ENCODE results near the gene MYOM1.
"Not testable (repeated sequence)": the region's sequence is repeated elsewhere in the genome, so short reads cannot be mapped to it uniquely, and the experiment has no call there.

MYOM1 gene

DNA sequence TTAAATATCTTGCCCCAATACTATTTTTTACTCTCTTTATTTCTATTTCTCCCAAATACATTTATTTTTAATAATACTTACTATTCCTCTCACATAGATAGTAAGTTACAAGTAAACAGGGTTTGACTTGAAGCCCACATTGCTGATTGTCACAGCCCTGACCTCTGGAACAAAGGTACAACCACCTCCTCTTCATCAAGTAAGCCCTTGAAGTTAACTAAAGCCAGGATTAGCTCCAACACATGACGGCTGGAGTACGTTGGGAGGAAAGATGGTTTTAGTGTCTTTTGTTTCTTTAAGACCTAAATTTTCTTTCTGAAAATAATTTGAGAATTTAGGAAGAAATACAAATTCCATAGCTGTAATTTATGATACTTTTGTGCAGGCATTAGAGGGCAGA lies 949 bp downstream of the MYOM1 start:
- no peak for DNase-seq (ENCODE audit: low spot score)

DNA sequence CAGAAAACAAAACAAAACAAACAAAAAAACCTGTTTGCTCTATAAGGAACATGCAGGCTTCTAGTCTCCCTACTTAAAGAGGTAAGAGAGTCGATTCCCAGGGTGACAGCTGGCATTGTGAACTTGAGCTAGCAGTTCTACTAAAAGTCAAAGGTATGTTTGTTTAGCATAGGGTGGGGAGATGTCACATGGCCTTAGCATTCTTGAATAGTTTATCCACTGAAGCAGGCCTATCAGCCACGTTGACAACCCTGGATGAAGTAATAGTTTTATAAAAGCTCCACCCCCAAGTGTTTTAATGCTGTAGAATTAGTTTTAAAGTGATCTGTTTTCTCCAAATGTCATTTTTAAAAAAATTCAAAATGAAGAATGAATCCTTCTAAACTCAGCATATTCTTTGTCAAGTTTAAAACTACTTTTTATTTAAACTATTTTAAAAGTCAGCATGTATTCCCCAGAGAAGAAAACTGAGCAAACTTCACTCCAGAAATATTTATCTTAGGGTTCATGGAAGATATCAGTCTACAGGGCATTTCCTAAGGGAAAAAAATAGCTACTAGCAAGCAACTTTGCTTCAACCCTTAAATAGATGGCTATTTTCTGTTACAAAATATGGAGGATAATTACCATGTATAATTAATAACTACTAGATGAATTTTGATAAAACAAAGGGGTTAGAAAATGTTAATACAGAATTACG lies 1.7 kb downstream of the MYOM1 start:
- no peak for DNase-seq (ENCODE audit: low spot score)

DNA sequence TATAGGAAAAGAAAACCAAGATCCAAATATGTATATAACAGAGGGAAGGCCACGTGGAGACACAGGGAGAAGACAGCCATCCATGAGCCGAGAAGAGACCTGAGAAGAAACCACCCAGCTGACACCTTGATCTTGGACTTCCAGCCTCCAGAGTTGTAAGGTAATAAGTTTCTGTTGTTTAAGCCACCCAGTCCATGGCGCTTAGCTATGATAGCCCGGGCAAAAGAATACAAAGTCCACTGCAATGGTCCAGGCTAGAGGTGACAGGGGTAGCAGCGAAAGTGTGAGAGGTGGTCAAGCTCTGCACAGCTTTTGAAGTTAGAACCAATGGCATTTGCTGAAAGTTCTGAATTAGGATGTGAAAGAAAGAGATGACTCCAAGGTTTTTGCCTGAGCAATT lies 2.8 kb downstream of the MYOM1 start:
- DNase-seq (ENCODE audit: low spot score): no peak

DNA sequence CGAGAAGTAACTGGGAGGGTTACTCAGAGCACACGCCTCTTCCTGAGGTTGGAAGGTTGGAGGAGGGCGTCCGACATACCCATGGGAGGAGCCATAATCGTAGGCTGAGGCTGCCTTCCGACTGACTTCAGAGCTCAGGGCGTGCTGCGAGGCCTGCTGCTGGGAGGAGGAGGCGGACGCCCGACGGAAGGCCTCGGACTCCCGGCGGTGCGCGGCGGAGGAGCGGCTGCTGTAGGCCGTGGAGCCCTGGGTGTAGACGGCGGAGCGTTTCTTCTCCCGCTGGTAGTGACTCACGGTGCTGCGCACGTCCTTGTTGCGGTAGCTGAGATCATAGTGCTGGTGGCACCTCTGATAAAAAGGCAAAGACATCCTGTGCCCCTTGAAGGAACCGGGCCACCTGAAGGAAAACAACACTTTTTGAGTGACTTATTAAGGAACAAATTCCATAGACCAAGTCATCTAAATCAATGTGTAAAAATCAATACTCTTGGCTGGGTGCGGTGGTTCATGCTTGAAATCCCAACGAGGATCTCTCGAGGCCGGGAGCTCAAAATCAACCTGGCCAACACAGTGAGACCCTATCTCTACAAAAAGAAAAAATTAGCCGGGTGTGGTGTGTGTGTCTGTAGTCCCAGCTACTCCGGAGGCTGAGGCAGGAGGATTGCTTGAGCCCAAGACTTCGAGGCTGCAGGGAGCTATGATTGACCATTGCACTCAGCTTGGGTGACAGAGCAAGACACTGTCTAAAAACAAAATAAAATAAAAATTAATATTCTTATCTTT lies 4.7 kb downstream of the MYOM1 start:
- DNase-seq (ENCODE audit: low spot score): no peak

DNA sequence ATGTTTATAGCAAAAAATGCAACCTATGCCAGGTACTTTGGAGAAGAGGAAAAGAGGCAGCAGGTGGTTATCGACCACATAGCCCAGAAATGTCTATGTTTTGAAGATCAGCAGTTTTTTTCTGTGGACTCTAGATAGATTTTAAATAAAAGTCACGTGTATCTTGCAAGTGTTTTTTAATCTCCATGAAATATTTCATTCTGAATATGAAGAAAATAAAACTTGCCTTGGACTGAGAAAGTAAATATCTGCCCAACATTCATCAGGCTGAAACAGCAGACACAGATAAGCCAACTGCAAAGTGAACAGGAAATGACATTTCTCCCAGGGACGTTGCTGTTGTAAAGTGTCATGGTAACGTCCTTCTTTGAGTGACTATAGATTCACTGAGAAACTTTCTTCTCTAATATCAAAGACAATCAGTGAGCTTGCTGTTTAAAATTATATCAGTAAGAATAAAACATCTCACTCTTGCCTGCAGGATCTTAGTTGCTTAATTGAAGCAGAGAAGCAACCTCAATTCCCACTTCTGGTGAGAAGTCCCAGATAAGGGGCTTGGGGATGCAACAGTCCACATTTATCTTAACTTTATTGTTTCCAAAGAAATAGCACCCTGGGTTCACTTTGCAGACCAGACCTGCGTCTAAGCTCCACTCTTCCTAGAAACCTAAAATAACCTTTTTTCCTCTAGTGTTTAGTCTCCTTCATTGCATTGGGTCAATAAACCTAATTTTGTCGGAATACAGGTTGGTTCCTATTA lies 6.3 kb downstream of the MYOM1 start:
- DNase-seq (ENCODE audit: low spot score): no peak

DNA sequence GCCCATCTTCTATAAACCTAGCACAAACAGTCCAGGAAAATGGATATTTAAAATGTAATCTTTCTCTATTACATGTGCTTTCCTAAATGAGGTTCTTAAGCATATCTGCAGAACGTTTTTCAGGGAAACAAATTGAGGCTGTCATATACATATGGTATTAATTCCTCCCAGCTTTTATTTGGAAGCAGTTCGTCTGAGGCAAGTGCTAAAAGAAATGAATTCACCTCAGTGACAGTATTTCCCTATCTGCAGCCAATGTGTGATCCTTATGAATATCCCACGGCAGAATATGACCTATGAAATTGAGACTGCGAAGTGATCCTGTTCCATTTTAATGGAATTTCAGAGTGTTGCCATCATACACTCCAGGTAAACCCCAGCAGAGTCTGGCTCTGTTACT lies 7.1 kb downstream of the MYOM1 start:
- no peak for DNase-seq (ENCODE audit: low spot score)

DNA sequence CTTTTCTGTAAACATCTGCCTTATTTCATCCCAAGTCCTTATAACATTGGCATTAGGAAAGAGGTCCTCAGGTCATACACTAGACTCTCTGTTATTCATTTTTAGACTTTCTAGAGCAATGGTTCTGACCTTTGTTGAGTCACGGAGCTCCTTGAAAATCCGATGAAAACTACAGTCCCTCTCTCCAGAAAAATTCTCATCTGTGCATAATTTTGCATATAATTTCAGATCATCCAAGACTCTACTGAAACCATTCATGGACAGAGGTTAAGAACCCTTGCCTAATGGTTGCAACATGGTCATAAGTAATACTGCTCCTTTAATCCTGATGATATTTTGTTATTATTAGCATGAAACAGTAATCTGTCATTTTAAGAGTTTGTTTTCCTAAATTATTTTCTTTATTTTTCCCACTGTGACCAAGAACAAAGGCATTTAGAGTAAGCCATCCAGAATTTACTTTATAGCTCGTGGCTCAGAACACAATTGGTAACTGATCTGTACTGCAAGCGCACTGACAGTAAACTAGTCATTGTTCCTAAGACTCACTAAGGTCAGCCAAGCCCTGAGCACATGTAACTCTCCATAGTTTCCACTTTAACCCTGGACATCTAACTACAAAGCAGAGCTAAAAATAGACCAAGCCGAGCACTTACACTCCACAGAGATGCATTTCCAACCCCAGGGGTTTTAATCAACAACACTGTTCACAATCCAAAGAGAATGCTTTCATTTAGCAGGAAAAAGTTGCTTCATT lies 8.4 kb downstream of the MYOM1 start:
- DNase-seq (ENCODE audit: low spot score): peak; percentile 19

DNA sequence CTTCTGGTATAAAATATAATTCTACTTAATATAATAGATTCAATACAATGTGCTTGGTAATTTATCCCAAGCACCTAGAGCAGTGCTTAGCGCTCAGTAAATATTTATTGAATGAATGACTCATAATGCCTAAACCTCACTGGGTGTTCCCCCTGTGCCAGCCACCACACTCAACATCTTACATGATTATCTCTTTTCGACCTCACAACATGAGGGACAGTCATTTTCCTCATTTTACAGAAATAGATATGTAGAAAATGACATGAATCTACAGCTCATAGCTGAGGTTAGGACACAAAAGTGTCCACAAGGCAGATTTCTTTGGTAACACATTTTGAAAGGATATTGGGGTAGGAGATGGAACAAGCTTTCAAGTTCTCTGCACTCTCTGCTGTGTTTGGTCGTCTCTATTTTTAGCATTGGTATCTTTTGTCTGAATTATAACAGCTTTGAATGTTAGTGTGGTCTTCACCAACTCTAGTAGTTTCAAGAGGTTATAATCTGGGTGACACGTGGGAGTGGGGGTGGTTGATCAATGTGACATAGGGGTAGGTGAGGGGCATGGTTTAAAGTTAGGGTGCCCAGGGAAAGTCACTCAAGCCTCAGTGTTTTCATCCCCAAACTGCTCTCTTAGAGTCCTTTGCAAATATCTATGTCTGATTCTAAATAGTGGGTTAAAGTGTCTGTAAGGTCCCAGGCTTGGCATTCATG lies 9.8 kb downstream of the MYOM1 start:
- DNase-seq (ENCODE audit: low spot score): no peak

DNA sequence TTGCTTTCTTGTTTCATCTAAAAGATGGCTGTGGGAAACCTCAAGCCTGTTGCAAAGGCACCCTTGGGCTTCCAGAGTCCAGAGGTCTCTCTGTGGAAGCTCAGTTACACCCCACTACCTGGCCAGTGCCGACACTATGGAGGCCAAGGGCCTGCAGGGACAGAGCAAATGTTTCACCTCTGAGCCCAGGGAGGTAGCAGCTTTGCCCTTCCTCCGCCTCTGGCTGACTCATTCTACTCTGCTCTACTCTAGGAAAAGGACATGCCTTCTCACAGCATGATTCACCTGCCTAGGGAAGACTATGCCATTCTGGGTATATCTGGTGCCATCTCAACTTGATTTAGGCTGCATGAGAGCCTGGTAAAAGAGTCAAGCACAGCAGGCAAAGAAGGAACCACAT lies 12.2 kb downstream of the MYOM1 start:
- no peak for DNase-seq (ENCODE audit: low spot score)

DNA sequence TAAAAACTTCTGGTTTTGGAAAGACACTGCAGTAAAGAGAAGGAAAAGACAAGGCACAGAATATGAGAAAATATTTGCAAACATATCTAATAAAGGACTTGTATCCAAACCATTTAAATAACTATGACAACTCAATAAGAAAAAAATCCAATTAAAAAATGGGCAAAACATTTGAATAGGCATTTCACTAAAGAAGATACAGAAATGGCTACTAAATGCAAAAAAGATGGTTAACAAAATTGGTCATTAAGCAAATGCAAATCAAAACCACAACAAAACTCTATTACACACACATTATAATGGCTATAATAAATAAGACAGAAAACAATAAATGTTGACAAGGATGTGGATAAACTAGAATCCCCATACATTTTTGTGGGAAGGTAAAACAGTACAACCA lies 14.5 kb downstream of the MYOM1 start:
- no peak for DNase-seq (ENCODE audit: low spot score)

DNA sequence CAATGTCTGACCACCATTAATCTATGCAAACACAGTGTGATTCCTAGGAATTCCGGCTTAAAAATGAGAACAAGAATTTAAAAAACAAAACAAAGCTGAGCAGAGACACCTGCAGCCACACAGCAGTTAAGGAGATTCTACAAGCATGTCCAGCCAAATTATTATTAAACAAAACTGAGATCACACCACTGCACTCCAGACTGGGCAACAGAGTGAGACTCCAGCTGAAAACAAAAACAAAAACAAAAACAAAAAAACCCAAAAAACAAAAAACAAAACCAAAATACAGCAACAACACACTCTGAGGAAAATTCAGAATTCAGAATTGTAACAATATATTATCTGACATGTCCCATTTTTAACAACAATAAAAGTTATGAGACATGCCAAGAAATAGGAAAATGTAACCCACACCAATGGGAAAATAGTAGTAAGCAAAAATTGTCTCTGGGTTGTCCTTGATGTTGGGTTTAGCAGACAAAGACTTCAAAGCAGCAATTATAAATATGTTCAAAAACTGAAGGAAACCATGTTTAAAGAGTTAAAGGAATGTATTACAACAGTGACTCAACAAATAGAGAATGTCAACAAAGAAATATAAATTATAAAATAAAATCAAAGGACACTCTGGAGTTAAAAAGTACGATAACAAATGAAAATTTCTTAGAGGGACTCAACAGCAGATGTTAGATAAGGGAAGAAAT lies 19.7 kb downstream of the MYOM1 start:
- DNase-seq (ENCODE audit: low spot score): no peak

DNA sequence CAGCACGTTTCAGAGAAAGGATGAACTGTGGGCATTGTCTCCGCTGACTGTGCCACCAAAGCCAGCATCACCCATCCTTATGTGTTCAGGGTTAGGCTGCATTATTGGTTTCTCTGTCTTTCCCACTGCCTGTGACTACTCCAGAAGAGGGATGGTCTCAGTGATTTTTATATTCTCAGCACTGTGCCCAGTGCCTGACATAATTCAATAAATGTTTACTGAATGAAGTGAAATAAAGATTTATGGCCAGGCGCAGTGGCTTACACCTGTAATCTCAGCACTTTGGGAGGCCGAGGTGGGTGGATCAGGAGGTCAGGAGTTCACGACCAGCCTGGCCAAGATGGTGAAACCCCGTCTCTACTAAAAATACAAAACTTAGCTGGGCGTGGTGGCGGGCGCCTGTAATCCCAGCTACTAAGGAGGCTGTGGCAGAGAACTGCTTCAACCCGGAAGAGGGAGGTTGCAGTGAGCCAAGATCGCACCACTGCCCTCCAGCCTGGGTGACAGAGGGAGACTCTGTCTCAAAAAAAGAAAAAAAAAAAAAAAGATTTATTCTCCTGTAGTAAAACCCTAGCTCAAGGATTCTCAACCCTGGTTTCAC lies 21.4 kb downstream of the MYOM1 start:
- DNase-seq (ENCODE audit: low spot score): not testable (repeated sequence)

DNA sequence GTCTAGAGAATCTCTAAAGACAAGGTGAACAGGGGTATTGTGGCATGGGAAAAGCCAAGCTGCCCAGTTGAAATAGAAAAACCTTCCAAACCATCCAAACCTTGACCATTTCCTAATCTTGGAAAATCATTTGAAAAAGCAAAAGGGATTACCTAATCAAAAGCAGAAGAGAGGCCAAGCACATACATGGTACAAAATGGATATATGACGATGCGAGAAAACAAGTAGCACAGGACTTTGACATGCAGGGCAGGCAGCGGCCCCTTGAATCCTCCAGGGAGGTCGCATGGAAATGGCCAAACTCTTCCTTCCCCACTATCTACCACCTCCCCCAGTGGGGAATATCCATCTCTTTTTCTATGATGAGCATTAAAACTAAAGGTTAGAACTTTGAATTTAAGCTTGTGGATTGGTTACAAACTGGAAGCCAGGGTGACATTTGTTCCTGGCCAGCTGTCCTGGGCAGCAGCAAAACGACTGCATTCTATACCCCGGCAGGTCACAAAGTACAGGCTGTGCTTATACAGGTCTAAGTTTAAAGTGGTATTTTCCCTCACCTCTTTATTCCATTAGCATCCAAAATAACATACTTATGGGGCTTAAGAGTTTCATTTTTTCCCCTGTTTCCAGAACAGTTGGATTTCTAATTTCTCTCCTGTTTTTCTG lies 24.7 kb downstream of the MYOM1 start:
- no peak for DNase-seq (ENCODE audit: low spot score)

DNA sequence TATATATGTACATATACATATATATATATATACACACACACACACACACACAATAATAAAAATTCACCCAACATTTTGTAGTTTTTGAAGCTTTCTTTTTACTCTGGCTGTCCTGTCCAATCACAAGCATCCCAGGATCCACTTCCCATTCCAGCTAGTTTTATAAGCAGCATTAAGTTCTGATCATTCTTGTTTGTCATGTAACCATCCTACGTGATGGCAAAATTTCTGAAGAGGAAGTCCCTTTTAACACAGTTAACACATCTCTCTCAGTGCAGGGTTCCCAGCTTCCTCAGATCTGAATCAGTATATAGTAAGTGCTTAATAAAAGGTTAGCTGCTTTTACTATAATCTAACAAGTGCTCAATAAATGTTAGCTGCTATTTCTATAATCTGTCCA lies 26.4 kb downstream of the MYOM1 start:
- no peak for DNase-seq (ENCODE audit: low spot score)

DNA sequence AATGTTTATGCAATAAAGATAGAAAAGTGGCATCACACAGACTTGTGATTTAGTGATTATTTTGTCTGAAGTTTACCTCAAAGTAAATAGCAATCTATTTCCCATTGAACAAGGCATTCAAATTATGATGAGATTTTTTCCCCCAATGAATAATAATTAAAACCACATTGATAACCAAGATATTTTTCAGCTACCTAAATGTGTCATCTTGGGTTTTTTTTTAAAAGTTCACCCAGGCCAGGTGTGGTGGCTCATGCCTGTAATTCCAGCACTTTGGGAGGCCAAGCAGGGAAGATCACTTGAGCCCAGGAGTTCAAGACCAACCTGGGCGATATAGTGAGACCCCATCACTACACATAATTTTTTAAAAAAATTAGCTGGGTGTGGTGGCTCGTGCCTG lies 27.0 kb downstream of the MYOM1 start:
- DNase-seq (ENCODE audit: low spot score): no peak

DNA sequence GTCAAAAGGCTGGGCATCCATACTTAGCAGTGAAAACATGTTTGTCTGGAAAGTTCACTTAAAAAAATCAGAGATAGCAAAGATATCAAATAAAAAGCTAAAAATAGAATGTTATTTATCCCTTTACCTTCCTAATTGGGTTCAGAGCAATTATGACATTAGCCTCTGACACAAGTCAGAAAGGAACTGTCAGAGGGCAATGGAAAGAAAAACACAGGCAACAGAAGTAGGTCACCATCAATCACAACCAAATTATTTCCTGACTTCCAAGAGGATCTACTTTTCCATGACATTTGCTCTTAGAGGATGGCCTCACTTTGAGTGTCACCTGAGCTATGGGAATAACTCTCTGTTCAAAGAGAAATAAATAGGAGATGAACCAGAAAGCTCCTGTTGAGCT lies 27.5 kb downstream of the MYOM1 start:
- DNase-seq (ENCODE audit: low spot score): no peak

DNA sequence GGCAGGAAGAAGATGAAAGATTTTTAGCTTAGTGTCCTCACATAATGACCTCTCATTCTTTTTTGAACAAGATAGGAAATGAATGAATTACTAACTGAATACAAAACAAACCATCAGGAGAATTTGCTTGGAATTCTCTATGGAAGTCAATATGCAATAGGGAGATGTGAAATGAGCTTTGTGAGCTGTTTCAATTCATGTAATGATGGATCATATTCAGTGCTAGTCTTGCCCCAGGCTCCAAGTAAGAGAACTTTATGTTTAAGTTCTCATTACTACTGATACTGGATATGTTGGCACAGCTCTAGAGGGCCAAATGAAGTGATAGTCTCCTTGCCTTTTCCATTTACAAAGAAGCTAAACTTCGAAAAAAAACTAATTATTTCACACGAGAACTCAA lies 29.2 kb downstream of the MYOM1 start:
- no peak for DNase-seq (ENCODE audit: low spot score)

DNA sequence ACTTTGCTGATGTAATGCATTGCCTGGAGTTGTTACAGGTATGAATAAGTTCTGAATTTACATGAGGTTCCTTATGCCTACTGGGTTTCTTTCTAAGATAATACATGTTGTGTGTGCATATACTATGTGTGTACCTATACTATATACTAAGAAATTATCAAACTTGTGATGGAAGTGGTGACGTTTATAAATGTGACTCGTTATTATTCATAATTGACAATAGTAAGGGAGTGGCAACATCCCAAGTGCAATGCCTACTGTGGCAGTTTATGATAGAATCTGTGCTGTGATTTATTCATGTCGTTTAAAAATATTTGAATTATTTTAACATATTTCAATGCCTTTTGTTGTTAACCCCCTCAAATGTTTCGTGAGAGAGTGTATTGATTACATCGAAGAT lies 29.9 kb downstream of the MYOM1 start:
- DNase-seq (ENCODE audit: low spot score): no peak

DNA sequence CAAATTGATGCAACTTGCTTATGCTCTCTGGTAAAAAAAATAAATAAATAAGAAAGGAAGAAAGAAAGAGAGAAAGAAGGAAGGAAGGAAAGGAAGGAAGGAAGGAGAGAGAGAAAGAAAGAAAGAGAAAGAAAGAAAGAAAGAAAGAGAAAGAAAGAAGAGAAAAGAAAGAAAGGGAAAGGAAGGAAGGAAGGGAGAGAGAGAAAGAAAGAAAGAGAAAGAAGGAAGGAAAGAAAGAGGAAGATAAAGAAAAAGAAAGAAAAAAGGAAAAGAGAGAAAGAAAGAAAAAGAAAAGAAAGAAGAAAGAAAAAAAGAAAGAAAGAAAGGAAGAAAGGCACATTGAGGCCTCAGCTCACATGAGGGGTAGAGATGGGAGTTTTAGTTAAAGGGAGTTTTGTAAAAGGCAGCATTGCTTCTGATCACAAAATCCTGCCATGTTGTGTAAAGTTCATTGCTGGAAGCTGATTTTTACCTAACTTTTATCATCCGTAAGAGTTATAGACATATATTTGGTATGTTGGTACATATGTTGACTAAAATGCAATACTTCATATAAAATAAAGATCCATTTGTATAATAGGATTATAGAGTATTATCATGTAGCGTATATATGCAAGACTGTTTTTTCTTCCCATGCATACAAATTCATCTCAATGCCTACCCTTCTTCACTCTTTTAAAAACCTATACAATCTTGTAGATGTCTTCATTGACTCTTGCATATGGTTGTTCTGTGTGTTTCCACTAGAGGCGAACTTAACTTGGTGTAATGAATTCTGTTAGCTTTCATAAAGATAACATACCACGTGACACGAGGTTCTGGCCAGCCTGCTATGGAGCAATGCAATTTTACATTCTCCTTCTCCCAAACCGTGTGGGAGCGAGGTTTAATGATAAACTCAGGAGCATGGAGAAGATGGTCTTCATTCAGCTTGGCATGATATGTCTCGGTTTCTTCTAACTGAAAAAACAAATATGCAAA lies 32.8 kb downstream of the MYOM1 start:
- DNase-seq (ENCODE audit: low spot score): no peak

All from putamen (tissue), 1 donor.